Smooth muscle cell (in vitro differentiated cells): ENCODE data around the gene PRDM16. TPM values are rescaled to one million over a fixed set of nuclear protein-coding genes. Genes with fewer than 3 reads are reported as not detected.

Experiments used
- DNase-seq: peaks from one replicate; lab custom pipeline; 2025; ENCODE audit not compliant: unreplicated experiment; lab: John Stamatoyannopoulos, UW
- H2AFZ ChIP-seq: fragments of 200-600 bp; sonication (generic); 2 replicates; pipeline ENCODE4 v1.6.0; 2016; ENCODE audit warnings: antibody characterized with exemption, low read depth, mild to moderate bottlenecking
- H3F3A ChIP-seq: fragments of 200-600 bp; sonication (generic); 2 replicates; pipeline ENCODE4 v1.6.0; 2017; ENCODE audit warnings: antibody characterized with exemption, low read depth
- H3K27ac ChIP-seq: fragments of 200-600 bp; sonication (generic); 2 replicates; pipeline ENCODE4 v1.5.1; 2016; ENCODE audit warnings: low read depth, mild to moderate bottlenecking
- H3K27me3 ChIP-seq: fragments of 200-600 bp; sonication (generic); 2 replicates; pipeline ENCODE4 v1.6.1; 2016; ENCODE audit warnings: low read depth, mild to moderate bottlenecking
- H3K36me3 ChIP-seq: fragments of 200-600 bp; sonication (generic); 2 replicates; pipeline ENCODE4 v1.5.1; 2016; ENCODE audit warnings: low read depth
- H3K4me1 ChIP-seq: fragments of 200-600 bp; sonication (generic); 2 replicates; pipeline ENCODE4 v1.5.1; 2016; ENCODE audit warnings: low read depth
- H3K4me2 ChIP-seq: fragments of 200-600 bp; sonication (generic); 2 replicates; pipeline ENCODE4 v1.6.0; 2016; ENCODE audit warnings: mild to moderate bottlenecking
- H3K4me3 ChIP-seq: fragments of 200-600 bp; sonication (generic); 2 replicates; pipeline ENCODE4 v1.5.1; 2016; ENCODE audit warnings: mild to moderate bottlenecking
- H3K79me2 ChIP-seq: fragments of 200-600 bp; sonication (generic); 2 replicates; pipeline ENCODE4 v1.6.0; 2016; ENCODE audit warnings: low read depth, mild to moderate bottlenecking
- H3K9ac ChIP-seq: fragments of 200-600 bp; sonication (generic); 2 replicates; pipeline ENCODE4 v1.6.0; 2016; ENCODE audit warnings: low read depth
- H3K9me3 ChIP-seq: fragments of 200-600 bp; sonication (generic); replicated peaks from 2 replicates; pipeline ENCODE4 v1.5.1; 2016; ENCODE audit warnings: low read depth
- H4K20me1 ChIP-seq: fragments of 200-600 bp; sonication (generic); 2 replicates; pipeline ENCODE4 v1.6.0; 2016; ENCODE audit warnings: low read depth
- CTCF ChIP-seq: fragments of 200-600 bp; sonication (generic); IDR thresholded peaks from 2 replicates; pipeline ENCODE4 v1.5.1; 2017; ENCODE audit warnings: borderline replicate concordance, mild to moderate bottlenecking, antibody characterized with exemption; ENCODE audit not compliant: insufficient read depth, poor library complexity, severe bottlenecking
- WGBS: methylation state at CpG from one replicate; pipeline ENCODE4 v1.1.7; 2016; ENCODE audit warnings: low lambda C conversion rate; 5-methylcytosine and 5-hydroxymethylcytosine counted together
- polyA plus RNA-seq: library from polyadenylated mRNA; unstranded; fragments of >200 nt; fragmentation: Nextera tagmentation; extraction: Ambion mirVana; gene quantifications from 2 replicates; pipeline ENCODE4 v1.2.1, GENCODE V29; 2016
- total RNA-seq: library from RNA; depleted of rRNA; stranded (reverse); fragments of >200 nt; gene quantifications from 2 replicates; pipeline ENCODE4 v1.2.3, GENCODE V29; 2014

PRDM16 gene
- total and polyA plus RNA-seq, 2 experiments from 2014 or later = 0.72 to 1.3 TPM

- Histone ChIP-seq H3K4me3 (no peak overlapping the region), H2AFZ (no peak overlapping the region), H3K79me2 (no peaks in the 10 kb centered on the region), H3K4me2 (no peak overlapping the region), H3K4me1 (peaks cover 3% of the 10 kb centered on the region), H3K9me3 (no peaks in the 10 kb centered on the region), H3K27ac (peak overlapping the region; percentile 52), H3K27me3 (no peaks in the 10 kb centered on the region), H4K20me1 (no peaks in the 10 kb centered on the region), H3K36me3 (no peaks in the 10 kb centered on the region), H3F3A (peaks cover 7% of the 10 kb centered on the region), H3K9ac (no peak overlapping the region)
- DNase-seq = no peak
- 64% methylated on average over 16 of the region's 16 CpGs for whole genome bisulfite sequencing
- no peak for TF ChIP-seq CTCF
Measured at GRCh38 chr1:3368711-3369445, 299.9 kb downstream of the PRDM16 start.

- Histone ChIP-seq H3K27ac (peak overlapping the region; percentile 52), H2AFZ (no peak overlapping the region), H3K4me3 (no peak overlapping the region), H3K9me3 (no peaks in the 10 kb centered on the region), H3K79me2 (no peaks in the 10 kb centered on the region), H3F3A (peaks cover 7% of the 10 kb centered on the region), H3K9ac (no peak overlapping the region), H3K4me2 (no peak overlapping the region), H4K20me1 (no peaks in the 10 kb centered on the region), H3K36me3 (no peaks in the 10 kb centered on the region), H3K4me1 (peaks cover 3% of the 10 kb centered on the region), H3K27me3 (no peaks in the 10 kb centered on the region)
- TF ChIP-seq CTCF = no peak
- 57% methylated on average over 12 of the region's 12 CpGs for WGBS
- peak; percentile 16 for DNase-seq
Measured at GRCh38 chr1:3369446-3370076, 300.6 kb downstream of the PRDM16 start.

GRCh38 chr1:3370856-3371703, 302.1 kb downstream of the PRDM16 start:
- no peak for DNase-seq
- Histone ChIP-seq H3K27ac (no peak overlapping the region), H3K79me2 (no peaks in the 10 kb centered on the region), H3K4me3 (no peak overlapping the region), H4K20me1 (no peaks in the 10 kb centered on the region), H3K4me1 (peaks cover 3% of the 10 kb centered on the region), H3K27me3 (no peaks in the 10 kb centered on the region), H2AFZ (no peak overlapping the region), H3K9ac (no peak overlapping the region), H3F3A (peaks cover 7% of the 10 kb centered on the region), H3K9me3 (no peaks in the 10 kb centered on the region), H3K36me3 (no peaks in the 10 kb centered on the region), H3K4me2 (no peak overlapping the region)
- no peak for TF ChIP-seq CTCF
- 85% methylated on average over 4 of the region's 4 CpGs for WGBS
